NAMALWA (cell line): ENCODE data around the gene MFSD11.
"Not testable (repeated sequence)": the region's sequence is repeated elsewhere in the genome, so short reads cannot be mapped to it uniquely, and the experiment has no call there.

Source experiments
- DNase-seq: peaks from one replicate; pipeline ENCODE4 v3.0.0-alpha.2; 2015; ENCODE audit warnings: low spot score

MFSD11 gene

DNA sequence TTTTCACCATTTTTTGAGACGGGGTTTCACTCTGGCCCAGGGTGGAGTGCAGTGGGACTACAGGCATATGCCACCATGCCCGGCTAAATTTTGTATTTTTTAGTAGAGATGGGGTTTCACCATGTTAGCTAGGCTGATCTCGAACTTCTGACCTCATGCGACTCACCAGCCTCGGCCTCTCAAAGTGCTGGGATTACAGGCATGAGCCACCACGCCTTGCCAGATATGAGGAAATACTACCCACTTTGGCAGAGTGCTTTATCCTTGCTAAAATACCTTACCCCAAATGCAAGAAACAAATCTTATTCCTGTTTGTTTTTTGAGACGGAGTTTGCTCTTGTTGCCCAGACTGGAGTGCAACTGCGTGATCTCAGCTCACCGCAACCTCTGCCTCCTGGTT lies 67.4 kb downstream of the MFSD11 start:
- DNase-seq: no peak

DNA sequence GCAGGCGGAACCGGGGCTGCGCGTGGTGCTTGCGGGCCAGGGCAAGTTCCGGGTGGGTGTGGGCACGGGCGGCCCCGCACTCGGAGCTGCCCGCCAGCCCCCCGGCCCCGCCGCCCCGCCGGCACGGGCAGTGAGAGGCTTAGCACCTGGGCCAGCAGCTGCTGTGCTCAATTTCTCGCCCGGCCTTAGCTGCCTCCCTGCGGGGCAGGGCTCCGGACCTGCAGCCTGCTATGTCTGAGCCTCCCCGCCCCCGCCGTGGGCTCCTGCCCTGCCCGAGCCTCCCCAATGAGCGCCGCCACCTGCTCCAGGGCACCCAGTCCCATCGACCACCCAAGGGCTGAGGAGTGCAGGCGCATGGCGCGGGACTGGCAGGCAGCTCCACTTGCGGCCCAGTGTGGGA lies 68.2 kb downstream of the MFSD11 start:
- not testable (repeated sequence) for DNase-seq

DNA sequence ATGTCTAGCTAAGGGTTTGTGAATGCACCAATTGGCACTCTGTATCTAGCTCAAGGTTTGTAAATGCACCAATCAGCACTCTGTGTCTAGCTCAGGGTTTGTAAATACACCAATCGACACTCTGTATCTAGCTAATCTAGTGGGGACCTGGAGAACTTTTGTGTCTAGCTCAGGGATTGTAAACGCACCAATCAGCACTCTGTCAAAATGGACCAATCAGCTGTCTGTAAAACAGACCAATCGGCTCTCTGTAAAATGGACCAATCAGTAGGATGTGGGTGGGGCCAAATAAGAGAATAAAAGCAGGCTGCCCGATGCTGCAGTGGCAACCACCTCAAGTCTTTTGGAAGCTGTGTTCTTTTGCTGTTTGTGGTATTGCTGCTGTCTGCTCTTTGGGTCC lies 68.8 kb downstream of the MFSD11 start:
- peak; percentile 21 for DNase-seq

GRCh38 chr17:76808326-76808725 lies 70.4 kb downstream of the MFSD11 start:
- no peak for DNase-seq

DNA sequence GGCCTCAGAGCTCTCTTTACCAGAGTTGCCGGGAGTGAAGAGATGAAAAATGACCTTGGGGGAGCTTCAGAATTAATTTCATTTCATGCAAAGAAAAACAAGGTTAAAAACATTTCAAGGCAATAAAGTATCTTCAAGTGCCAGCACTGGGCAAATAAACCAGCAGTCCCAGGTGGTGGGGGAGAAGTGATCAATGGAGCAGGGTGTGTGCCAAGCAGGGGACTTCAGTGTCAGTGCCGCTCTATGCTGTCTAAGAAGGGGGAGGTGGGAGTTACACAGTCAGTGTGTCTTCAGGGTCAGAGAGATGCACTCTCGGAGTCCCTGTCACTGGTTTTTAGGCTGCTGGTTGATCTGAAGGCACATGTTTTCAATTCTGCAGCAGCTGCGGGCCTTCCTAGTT lies 73.0 kb downstream of the MFSD11 start:
- DNase-seq: no peak

- DNase-seq: no peak
These were observed 73.9 kb downstream of the MFSD11 start for GRCh38 chr17:76811834-76812233.

GRCh38 chr17:76812263-76812662 lies 74.3 kb downstream of the MFSD11 start:
- DNase-seq: no peak

- DNase-seq: no peak
These were observed 75.0 kb downstream of the MFSD11 start for GRCh38 chr17:76812968-76813367.

DNA sequence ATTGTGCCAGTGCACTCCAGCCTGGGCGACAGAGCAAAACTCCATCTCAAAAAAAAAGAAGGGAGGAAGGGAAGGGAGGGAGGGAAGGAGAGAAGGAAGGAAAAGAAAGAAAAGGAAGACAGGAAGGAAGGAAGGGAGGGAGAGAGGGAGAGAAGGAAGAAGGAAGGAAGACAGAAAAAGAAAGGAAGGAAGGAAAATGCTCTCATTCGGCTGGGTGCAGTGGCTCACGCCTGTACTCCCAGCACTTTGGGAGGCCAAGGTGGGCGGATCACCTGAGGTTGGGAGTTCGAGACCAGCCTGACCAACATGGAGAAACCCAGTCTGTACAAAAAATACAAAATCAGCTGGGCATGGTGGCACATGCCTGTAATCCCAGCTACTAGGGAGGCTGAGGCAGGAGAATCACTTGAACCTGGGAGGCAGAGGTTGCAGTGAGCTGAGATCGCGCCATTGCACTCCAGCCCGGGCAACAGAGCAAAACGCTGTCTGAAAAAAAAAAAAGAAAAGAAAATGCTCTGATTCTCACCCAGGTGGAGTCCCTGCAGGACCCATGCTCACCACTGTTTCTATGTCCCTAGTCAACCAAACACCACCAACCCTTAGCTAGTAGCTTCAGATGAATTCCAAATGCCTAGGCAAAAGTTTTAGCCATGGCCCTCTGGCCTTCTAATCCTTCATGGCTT lies 78.1 kb downstream of the MFSD11 start:
- DNase-seq: not testable (repeated sequence)

GRCh38 chr17:76816590-76817135 lies 78.7 kb downstream of the MFSD11 start:
- peak; percentile 90 for DNase-seq

GRCh38 chr17:76820039-76820438 lies 82.1 kb downstream of the MFSD11 start:
- DNase-seq: peak; percentile 91

GRCh38 chr17:76820561-76820960 lies 82.6 kb downstream of the MFSD11 start:
- no peak for DNase-seq

DNA sequence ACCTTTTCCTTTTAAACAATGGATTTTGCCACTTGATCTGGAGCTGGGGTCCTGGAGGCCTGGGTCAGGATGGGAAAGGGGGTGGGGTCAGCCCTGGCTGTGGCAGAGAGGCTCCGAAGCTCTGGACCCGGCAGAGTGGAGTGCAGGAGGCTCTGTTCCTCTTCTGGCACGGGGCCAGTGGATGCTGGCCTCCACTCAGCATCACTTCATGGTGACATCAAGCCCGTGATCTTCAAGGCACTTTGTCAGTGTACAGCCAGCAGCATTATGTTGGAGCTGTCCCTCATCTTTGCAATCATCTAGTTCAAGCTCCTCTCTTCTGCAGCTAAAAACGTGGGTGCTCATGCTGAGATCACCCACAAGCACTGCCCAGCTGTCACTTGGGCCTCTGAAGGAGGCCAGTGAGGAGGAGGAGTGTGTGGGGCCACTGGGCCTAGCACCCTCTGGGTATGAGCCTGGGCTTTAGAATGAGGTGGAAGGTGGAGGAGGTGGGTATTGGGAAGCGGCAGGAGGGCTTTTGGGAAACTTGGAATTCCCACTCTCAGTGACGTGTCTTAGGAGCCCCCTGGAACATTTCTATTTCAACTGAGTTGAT lies 84.4 kb downstream of the MFSD11 start:
- no peak for DNase-seq

DNA sequence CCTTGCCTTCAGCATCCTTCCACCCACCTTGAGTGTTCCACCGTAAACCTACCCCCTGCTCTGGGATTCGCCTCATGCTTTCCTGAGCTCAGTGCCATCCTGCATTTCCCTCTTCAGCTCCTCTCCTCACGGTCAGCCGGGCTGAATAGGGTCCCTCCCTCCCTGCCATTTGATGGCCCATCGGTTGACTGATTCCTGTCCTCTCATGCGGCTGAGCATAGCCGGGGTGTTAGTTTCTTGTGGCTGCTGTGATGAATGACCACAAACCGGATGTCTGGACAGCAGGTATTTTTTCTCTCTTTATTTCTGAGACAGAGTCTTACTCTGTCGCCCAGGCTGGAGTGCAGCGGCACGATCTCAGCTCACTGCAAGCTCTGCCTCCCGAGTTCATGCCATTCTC lies 86.2 kb downstream of the MFSD11 start:
- no peak for DNase-seq

DNA sequence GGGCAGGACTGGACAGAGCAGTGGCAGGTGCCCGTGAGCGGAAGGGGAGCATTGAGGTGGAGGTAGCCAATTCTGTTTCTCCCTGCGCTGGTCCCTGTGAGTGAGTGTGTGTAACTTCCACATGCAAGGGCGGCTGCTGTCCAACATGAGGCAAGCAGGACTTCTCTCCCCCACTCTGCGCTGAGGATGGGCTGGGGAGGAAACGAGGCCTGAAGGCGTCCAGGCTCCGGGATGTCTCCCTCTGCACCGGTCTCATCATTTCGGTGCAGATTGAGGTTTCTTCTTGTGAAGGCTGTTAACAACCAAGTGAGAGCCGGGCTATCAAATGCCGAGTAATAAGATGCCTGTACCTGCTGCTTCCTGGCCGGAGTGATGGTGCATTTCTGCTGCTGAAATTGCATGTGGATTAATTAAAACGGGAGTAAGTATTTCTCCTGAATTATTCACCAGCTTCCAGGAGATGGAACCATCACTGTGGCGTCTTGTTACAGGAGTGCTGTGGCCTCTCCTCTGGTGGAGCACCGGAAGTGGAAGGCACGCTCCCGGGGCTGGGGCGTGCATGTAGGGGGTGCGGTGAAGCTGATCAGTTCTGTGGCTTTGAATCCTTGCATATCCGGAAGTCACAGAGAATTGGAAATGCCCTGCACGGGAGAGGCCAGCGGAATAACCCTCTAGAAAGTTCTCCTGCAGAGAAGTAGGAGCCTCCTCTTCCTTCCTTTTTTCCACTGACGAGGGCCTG lies 88.6 kb downstream of the MFSD11 start:
- no peak for DNase-seq

DNA sequence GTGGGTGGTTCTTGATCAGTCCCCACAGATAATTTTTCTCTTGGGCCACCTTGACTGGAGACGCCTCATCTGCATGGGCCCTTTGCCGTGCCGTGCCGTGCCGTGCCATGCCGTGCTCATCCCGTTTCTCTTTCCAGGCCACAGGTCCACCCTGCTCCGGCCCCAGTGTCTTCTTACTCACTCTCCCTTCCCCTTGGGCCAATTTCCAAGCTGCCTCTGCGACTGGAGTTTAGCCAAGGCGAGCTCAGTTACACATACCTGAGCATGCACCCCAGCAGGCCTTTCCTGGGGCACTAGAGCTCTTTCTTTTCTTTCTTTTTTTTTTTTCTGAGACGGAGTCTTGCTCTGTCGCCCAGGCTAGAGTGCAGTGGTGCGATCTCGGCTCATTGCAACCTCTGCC lies 89.8 kb downstream of the MFSD11 start:
- DNase-seq: no peak
